GM19372 (cell line): ENCODE data around the gene MYO1E.
"Not testable (repeated sequence)": the region's sequence is repeated elsewhere in the genome, so short reads cannot be mapped to it uniquely, and the experiment has no call there.

Source experiments
- ATAC-seq: cut with Tn5 transposase; IDR thresholded peaks from one replicate; pipeline ENCODE4 v1.9.1; 2021; ENCODE audit warnings: mild to moderate bottlenecking, low read depth, moderate library complexity; ENCODE audit not compliant: unreplicated experiment

MYO1E gene

DNA sequence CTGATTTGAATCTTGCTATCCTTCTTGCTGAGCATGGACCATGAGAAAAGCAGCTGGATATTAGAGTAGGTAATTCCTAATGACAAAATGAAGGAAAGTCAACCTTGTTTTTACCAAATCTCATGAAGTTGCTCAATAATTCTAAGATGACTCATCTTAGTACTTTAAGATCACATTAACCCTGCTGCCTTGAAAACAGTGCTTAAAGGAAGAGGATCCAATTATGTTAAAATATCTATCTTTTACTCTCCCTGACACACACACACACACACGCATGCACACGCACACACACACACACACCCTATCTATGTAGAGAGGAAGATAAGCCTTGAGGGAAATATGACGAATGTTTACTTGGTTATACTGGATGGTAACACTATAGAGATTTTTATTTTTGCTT lies 16.0 kb upstream of the MYO1E start:
- no peak for ATAC-seq

DNA sequence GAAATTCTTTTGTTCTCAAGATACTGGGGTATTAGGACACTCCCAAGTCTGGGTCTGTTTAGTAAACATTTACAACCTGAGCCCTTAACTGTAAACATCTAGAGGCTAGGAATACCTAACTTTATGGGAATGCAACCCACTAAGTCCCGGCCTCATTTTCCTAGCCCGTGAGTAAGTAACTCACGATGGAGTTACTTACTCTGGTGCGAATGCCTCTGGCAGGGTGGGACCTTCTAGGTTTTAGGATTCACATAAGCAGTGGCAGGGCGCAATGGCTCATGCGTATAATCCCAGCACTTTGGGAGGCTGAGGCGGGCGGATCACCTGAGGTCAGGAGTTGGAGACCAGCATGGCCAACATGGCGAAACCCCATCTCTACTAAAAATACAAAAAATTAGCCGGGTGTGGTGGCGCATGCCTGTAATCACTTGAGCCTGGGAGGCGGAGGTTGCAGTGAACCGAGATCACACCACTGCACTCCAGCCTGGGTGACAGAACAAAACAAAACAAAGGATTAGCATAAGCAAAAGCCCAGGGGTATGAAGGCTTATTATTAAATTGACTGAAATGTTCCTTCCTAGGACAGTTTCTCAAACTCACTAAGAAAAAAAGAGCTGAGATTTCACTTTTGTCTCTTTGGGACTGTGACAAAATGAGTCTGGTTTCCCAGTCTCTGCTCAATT lies 14.7 kb upstream of the MYO1E start:
- ATAC-seq = not testable (repeated sequence)

DNA sequence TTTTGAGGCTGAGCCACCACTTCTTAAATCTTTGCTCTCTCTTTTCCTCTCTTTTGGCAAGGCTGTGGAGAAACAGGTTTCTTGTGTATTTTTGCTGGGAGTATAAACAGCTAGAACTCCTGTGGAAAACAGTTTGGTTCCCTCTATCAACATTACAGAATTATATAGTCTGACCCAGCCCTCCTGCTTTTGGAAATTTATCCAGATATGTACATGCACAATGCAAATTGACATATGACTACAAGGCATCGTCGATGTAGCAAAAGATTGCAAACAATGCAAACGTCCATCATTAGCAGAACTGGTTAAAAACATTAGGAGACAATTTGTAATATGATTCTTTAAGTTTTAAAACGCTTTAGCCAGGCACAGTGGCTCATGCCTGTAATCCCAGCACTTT lies 12.5 kb upstream of the MYO1E start:
- no peak for ATAC-seq

DNA sequence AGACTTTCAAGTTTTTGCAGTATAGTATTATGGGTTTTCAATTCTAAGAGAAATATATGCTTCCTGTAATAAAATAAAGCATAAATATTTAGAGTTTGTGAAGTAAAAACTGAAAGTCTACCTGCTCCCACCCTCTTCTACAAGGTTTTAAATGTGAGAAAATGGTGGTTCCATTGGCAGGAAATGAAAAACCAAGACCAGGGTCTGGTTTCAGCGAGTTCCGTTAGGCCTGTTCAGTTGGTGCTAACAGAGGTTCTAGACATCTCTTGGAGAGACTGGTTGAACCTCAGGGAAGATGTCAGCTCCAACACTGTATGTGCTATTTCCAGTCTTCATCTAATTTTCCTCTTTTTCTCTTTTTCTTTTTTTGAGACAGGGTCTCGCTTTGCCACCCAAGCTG lies 11.8 kb upstream of the MYO1E start:
- ATAC-seq = no peak

DNA sequence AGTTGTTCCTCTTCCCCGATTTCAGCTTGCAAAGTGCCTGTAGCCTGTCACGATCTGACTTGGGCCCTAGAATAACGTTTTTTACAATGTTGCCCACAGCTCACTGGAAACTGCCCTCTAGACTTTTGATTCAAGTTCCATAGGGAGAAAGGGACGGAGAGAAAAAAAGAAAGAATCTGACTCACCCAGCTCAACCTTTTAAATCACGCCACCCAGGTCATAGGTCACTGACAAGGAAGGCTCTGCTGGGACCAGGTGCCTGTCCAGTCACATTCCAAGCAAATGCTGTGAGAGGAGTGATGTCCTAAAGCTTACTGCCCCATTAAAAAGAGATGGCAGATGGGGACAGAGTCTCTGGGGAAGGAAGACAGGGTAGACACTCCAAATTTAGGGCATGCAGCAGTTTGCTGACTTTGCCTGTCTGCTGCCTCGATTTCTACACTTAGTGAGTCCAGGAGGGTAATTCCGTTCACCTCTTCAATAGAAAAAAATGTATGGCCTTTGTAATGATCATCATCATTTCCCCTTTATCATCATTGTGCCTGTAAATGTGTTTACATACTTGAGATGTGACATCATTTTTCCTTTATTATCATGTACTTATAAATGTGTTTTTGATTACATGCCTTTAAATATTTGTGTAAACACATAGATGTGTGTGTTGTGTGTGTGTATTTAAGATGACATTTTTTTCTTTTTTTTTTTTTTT lies 8.4 kb upstream of the MYO1E start:
- ATAC-seq = no peak

DNA sequence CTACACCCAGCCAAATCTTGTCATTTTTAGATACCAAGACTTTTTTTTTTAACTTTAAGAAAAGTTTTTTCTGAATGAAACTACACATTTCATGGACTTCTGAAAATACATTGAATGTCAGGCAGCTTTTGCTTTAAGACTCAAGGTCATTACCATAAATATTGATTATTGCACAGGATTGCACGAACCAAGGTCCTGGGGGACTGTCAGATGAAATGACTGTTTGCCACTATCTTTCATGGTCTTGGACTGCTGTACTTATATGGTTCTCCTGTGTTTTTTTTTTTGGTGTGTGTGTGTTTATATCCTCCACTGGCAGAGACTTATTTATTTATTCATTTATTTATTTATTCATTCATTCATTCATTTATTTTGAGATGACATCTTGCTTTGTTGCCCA lies 6.9 kb upstream of the MYO1E start:
- ATAC-seq = no peak

DNA sequence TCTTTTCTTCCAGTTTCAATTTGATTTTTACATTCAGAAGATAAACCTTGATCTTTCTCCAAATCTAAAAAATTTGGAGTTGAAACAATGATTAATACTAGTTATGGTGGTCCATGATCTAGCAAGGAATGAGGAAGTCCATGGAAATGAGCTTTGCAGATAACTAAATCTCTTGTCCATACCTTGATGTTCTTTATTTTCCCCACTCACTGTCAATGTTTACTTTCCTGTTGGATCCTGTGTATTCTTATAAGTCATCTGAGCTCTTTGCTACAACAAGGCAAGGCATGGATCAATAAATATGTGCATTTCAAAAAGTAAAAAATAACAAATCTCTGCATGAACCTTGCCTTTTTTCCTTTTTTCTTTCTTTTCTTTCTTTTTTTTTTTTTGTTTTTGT lies 6.2 kb upstream of the MYO1E start:
- ATAC-seq = no peak

DNA sequence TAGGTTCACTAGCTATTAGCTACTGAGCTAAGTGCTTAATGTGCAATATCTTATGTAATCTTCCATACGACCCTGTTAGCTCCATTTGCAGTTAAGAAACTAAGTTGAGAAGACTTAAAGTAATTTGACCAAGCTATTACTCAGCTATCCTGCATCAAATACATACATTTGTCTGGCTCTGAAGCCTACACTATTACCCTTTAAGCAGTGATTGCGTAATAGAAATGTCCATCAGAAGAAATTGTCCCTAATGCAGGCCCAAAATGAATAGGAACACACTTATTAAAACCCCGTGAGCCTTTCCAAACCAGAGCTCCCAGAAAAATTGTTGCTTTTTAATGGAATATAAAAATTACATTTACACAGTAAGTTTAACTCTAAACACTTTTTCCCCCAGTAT lies 5.3 kb upstream of the MYO1E start:
- ATAC-seq = no peak

DNA sequence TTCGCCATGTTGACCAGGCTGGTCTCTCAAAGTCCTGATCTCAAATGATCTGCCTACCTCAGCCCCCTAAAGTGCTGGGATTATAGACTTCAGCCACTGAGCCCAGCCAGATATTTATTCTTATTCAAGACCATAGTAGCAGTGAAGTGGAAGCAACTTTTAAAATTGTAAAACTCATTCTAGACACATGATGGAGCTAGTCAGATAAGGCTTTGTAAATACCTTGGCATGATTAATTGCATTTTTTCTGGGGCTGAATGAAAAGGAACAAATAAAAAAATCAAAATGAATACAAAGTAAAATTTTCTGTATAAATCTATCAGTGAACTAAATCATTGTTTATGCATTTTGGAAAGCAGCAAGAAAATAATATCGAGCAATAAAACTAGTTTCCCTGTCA lies 4.1 kb upstream of the MYO1E start:
- ATAC-seq = no peak

DNA sequence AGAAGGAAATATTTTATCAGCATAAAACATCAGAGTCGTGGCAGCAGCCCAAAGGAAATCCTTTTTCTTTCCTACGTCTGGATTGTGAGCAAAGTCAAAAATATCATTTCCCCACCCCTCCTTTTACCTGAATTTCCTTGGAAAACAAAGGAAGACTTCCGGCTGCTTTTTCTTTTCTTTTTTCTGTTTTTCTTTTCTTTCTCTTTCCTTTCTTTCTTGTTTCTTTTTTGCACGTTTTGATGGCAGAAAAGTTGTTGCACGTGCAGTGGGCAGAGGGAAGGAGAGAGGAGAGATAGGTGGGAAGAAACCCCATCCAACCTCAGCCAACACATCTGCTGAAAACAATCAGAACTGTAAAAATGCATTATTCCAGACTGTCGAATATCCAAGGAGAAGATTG lies 544 bp upstream of the MYO1E start:
- no peak for ATAC-seq

DNA sequence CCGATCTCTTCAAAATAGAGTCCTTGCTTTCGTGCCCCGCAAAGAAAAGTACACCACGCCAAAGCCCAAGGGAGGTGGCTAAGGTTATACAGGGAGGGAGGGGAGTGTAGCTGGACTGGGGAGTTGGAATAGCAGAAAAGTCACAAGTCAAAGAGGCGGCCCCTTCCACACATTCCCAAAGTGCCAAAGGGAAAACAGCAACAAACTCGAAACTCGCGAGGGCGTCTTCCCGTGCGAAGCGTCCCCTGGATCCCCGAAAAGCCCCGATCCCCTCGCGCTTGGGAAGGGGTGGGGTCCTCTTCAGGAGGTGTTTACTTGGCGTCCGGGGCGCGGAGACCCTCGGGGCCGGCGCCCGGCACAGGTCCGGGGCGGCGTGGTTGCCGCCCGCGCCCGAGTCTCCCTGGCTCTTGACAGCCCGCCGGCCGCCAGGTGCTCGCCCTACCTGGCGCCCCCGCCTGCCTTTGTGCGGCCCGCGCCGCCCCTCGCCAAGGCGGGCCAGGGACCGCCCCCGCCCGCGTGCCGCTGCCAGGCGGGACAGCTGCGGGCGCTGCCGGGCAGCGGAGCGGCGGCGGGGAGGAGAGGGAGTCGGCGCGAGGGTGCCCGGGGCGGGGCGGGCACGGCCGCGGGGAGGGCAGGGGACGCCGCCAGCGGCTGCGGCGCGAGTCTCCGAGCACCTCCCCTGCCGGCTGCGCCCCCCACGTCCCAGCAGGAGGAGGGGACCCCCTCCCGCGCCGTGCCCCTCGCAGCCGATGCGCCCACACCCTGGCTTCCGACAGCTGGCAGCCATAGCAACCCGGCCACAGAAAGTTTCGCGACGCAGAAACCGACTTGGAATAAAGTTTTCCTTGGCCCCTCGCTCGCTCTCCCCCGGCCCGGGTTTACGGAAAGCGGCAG lies 966 bp downstream of the MYO1E start:
- ATAC-seq = peak; percentile 23

DNA sequence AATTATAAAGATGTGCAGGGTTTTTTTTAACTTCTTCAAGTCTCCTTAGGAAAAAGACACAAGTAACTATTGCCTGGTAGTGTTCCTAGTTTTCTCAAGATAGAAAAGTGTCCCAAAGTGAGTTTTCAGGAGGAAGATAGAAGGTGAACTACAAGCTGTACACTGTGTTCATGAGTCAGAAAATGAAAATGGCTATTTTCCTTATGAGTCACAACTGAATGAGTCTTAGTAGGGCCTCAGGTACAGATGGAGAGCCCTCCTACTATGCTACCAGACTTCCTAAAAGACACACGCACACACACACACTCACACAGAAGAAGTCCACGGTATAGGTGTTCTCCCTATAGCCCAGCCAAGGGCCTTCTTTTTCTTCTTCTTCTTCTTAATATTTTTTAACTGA lies 3.1 kb downstream of the MYO1E start:
- ATAC-seq = no peak

DNA sequence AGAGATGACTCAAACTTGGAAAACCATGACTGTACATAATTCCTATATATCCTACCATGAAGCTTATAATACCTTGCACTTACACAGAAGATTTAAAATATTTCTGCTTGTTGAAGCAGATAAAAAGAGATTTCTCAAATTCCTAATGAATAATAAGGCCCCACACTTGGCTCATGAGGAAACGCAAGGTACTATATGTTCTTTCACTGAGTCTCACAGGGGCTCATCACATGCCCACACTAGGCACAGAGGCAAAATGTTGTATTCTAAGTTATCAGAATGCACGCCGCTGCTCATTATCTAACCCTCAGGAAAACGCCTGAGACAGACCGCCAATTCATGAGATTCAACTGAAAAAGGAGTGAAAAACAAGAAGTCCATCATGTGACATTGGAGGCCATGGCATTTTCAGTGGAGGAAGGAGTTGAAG lies 5.6 kb downstream of the MYO1E start:
- no peak for ATAC-seq

DNA sequence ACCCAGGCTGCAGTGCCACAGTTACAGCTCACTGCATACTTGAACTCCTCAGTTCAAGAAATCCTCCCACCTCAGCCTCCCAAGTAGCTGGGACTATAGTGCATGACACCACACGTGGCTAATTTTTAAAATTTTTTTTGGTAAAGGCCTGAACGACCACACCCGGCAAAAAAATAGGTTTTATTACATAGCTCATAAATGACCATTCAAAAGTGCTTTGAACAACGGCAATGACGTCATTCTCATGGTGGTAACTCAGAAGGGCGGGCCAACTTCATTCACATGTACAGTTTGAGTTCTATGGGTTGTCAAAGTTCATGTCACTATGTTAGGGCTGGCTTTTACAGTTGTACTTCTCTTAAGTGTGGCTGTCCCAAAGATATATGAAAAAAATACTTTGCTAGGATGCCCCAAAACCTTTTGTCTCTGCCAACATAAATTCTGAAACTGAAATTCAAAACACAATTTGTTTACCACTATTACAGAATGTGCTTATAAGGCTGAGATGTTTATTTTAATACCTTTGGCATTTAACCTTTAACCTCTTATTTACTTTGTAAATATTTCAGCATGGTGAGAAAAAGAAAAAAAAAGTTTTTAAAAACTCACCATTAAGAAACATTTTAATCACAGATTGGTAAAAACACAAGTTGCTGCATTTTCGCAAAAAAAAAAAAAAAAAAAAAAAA lies 6.2 kb downstream of the MYO1E start:
- ATAC-seq = no peak

DNA sequence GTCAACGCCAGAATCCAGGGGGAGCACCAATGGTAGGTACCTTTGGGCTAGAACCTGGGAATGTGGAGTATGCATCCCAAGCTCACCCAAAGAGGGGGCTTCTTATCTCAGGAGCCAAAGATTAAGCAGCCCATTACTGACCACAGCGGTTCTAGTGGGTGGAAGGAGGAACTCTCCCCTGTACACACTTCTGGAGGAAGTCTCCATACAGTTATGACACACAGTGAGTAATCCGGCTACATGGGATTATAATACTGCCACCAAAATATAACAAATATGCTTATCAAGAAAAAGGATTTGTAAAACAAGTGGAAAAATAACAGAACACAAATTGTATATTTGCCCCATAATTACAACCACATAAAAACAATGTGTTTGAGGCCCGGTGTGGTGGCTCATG lies 8.4 kb downstream of the MYO1E start:
- no peak for ATAC-seq

DNA sequence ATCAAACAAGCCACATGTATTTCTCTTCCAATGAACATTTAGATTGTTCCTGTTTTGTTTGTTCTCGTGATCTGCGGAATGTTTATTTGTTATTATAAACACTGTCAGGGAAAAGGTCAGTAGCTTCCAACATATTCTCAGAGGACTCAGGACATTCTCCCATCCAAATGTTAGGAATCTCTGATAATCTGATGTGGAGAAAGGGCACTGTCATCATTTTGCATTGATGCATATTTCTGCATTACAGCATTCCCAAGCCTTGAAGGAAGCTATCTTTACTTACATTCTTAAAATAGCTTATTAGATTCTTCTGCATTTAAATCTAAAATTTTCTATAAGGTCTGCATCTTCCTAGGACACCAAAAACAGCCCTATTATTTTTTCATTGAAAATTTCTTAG lies 10.3 kb downstream of the MYO1E start:
- no peak for ATAC-seq

DNA sequence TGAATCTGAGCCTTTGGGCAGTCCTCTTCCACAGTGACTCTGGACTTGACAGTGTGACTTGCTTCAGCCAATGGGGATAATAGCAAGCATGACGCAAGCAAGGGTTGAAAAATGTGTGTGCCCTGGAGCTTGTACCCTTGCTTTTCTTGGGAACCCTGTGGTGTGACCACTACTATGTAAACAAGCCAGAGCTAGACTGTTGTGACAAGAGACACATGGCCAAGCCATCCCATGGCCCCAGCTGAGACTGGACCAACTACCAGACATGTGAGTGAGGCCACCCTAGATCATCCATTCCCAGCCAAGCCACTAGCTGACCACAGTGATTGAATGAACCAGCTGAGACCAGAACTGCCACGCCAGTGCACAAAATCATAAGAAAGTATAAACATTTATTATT lies 11.8 kb downstream of the MYO1E start:
- no peak for ATAC-seq

DNA sequence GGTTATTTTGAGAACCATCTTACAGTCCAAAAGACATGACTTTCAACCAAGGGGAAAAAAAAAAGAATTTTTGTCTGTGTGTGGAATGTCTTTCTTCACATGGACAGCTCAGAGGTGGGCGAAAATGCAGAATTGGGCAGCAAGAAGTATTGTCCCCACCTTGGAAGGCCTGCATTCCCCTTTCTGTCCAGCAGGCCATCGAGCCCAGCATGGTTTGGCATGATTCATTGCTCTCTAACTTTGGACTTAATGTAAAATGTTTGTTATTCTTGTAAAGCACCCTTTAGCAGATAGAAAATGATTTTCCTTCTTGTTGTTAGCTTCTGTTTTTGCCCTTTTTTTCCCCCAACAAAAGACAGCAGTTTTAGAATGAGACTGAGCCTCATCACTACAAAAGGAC lies 12.4 kb downstream of the MYO1E start:
- no peak for ATAC-seq

DNA sequence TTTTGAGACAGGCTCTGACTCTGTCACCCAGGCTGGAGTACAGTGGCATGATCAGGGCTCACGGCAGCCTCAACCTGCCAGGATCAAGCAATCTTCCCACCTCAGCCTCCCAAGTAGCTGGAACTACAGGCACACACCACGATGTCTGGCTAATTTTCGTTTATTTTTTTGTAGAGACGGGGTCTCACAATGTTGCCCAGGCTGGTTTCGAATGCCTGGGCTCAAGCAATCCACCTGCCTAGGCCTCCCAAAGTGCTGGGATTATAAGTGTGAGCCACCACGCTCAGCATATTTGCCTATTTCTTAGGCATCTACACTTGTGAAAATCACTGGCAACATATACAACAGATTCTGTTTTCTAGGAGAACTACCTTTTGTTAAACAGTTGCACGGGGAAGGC lies 16.9 kb downstream of the MYO1E start:
- no peak for ATAC-seq

DNA sequence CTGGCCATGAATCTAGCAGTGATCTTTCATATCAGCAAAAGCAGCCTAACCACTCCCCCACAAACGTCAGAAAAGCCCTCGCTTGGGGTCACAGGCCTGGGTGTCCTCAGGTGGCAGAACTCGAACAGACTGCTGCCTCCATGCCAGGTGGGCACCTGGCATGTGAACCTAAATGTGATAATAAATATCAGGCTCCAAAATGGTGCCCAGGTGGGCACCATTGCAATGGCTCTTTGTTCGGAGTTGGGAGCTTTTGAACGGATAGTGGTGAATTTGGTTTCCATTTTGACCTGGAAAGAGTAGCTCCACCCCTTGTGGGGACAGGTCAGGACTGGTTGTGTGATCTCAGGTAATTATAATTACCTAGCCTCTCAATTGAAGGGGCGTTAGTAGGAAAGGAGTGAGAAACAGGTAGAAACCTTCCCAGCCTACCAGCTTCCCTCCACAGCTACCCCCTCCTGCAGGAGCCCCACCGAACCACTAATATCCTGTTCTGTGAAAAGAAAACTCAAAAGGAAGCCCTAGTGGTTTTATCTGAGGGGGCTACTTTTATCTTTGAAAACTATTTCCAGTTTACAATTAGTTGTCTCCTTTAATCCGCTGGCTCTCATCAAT lies 18.1 kb downstream of the MYO1E start:
- ATAC-seq = no peak
